GM18526 (cell line): ENCODE data around the gene GGCX.

Experiments
- POLR2A ChIP-seq: IDR thresholded peaks from 3 replicates; pipeline ENCODE4 v1.6.1; 2011; ENCODE audit not compliant: insufficient read length; ENCODE audit errors: extremely low read depth

GGCX gene

DNA sequence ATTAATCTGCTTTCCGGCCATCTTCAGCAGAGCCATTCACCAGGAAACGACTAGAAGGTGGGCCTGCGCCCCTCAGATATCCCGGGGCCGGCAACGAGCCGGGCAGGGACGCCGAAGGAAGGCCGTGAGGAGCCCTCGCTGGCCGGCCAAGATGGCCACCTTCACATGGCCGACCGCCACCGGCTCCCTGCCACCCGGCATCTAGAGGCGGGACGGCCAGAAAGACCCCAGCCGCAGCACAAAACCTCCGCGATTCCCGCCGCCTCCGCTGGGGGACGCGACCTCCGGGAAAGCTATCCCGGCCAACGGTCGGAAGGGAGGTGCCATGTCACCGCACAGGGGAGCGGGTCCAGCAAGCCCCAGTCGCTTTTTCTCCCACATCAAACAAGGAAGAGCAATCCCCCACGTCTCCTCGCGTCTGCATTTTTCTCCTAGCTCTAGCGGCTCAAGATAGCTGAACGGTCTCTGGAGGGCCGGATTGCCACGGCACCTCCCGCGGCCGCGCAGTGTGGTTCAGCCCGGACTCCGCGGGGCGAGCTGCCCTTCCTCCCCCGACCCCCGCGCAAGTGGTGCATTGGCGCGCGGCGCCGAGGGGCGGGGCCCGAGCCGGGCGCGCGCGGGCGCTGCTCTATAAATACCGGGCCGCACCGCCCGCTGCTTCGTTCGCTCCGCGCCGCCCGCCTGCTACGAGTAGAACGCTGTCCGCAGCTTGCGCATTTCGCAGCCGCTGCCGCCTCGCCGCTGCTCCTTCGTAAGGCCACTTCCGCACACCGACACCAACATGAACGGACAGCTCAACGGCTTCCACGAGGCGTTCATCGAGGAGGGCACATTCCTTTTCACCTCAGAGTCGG, 22.6 kb downstream of the GGCX start, which contains the start of gene MAT2A:
TSS of gene MAT2A (plus strand) at position 662 of the 854 bp plus-strand sequence. CDS start at position 782, 120 bp downstream.
- TF ChIP-seq POLR2A = peak; percentile 100

DNA sequence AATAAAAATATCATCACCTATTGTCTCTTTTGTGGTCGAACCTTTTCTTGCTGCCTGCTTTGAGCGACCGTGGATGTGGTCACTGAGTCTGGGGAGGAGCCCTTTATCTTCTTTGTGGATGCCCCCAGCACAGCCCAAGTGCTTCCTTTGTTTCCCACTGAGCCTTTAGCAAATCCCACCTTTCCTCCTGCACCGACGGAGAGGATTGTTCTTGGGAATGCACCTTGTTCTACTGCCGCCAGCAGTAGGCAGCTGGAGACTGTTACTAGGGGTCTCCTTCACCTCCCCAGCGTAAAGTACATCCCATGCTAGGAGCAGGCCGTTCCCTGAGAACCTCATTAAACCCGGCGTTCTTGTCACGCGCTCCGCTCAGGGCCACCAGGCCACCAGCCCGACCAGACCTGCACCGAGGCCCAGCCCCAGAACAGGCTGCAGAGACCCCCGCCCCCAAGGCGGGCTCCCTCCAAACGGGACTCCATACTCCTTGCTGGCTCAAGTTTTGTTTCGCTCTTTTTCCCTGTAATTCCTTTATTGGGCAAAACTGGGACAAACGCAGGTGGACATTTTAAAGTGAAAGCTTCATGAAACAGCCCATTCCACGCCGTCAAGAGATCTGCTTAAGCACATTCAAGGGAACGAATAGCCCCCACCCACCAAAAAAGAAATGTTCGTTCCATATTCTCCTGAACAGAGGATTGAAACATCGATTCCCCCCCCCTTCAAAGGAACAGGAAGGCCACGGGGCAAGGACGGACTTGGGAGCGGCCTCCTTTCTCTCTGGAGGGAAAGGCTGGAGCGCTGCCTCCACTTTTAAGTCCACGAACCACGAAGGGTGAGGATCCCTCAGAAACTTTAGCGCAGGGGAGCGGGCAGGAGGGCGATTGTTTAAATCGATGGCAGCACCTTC, 23.4 kb downstream of the GGCX start:
- no peak for TF ChIP-seq POLR2A

DNA sequence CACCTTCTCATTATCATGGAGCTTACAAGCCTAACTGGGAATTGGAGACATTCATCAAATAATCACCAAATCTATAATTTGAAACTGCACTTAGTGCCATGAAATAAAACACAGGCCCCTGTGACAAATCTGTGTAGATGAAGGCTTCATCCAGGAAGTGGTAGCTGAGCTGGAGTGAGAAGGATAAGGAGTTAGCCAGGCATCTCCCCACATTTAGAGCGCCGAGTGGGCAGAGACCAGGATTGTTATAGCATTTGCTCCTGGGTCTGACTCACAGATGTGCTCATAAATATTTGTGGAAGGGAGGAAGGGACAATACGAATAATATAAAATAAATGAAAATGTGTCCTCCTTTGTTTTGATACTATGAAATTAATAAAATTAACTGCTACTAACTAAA, 24.8 kb downstream of the GGCX start:
- TF ChIP-seq POLR2A = no peak

DNA sequence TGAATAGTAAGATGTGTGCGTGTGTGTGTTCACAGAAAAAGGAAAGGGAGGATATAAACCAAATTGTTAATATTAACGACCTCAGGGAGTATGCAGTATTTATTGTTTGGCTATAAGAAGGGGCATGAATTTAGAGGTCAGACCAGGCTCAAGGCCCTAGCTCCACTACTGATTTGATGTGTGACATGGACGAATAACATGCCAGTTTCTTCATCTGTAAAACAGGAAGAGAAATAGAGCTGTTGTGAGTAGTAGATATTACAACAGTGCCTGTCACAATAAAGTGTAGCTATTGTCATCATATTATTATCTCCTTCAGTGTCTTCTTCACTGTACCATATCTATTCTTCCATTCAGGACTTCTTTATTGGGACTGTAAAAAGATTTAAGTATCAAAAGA, 26.4 kb downstream of the GGCX start:
- no peak for TF ChIP-seq POLR2A

DNA sequence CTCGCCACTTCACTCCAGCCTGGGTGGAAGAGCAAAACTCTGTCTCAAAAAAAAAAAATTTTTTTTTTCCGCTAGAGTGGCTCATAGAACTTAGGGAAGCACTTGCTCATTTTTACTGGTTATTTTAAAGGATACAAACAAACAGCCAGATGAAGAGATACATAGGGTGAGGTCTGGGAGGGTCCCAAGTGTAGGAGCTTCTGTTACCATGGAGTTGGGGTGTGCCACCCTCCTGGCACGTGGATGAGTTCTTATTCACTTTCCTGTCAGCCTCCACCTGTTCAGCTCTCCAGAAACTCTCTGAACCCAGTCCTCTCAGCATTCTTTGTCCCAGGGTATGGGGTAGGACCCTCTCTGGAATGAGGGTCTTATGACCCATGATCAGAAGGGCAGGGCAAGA, 27.2 kb downstream of the GGCX start:
- no peak for TF ChIP-seq POLR2A

DNA sequence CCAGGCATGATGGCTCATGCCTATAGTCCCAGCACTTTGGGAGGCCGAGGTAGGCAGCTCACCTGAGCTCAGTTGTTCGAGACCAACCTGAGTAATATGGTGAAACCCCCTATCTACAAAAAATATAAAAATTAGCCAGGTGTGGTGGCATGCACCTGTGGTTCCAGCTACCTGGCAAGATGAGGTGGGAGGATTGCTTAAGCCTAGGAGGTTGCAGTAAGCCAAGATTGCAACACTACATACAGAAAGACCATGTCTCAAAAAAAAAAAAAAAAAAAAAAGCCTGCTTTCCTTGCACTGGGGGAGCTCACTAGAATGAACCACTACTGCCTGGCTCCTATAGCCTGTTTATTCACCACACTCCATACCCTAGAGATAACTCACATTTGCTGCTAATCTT, 29.7 kb downstream of the GGCX start:
- no peak for TF ChIP-seq POLR2A

DNA sequence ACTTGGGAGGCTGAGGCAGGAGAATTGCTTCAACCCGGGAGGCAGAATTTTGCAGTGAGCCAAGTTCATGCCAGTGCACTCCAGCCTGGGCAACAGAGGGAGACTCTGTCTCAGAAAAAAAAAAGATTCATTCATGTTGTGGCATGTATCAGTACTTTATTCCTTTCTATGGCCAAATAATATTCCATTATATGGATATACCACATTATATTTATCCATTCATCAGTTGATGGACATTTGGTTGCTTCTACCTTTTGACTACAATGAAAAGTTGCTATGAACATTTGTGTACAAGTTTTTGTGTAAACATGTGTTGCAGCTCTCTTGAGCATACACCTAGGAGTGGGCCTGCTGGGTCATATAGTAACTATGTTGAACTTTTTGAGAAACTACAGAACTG, 31.5 kb downstream of the GGCX start:
- TF ChIP-seq POLR2A = no peak

DNA sequence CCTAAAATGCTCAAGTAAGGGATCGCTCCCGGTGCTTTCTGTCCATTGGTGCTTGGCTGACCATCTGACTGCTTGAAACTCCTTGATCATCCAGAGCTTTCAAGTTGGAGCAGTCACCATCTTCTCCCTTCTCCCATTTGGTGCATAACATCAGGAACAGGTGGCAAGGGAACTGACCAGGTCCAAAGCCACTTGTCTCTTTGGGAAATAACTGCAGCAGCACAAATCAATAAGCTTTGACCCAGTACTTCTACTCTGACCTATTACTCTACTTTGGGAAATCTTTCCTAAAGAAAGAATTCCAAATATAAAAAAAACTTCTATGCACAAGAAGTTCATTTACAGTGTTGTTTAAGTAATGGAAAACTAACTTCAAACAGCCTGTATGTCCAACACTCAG, 32.9 kb downstream of the GGCX start:
- TF ChIP-seq POLR2A = no peak

DNA sequence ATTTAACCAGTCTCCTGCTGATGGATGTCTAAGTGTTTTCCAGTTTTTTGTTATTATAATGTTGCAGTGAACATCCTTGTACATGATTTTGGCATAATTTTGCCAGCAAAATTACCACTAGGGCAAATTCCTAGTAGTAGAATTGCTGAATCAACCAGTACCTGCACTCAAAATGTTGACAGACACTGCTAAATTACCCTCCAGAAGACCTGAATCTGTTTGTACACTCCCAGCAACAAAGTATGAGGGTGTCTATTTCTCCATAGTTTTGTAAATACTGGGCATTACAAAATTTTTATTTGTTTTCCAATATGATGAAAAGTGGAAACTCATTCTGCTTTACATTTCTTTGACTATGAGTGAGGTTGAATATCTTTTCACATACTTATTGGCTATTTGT, 33.5 kb downstream of the GGCX start:
- no peak for TF ChIP-seq POLR2A

DNA sequence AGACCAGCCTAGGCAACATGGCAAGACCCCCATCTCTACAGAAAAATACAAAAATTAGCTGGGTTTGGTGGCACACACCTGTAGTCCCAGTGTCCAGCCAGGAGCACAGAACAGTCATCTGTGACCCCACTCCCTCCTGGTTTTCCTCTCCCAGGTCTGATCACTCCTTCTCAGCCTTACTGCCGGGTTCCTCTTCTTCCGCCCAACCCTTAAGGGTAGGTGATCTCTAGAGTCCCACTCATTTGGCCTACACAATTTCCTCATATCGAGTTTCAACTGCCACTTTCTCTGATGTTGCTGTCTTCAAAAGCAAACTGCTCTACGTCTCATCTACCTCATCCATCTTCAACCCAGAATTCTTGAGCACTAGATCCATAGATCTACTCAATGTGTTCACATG, 35.7 kb downstream of the GGCX start:
- no peak for TF ChIP-seq POLR2A

DNA sequence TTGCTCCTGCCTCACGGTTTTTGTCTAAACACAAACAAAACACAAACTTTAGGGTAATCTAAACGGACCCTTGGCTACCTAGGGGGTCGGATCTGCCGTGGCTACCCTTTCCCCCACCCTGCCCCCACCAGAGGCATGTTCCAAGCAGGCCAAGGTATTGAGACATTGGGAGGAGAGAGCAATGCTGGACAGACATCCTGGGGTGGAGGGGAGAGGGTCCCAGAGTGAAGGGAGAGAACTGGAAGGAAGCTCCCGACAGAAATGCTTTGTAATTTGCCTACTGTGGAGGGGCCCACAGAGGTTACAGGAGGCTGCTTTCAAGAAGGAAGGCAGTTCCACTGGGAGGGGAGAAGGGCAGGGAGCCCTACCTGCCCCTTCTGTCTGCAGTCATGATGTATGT, 36.3 kb downstream of the GGCX start:
- no peak for TF ChIP-seq POLR2A

DNA sequence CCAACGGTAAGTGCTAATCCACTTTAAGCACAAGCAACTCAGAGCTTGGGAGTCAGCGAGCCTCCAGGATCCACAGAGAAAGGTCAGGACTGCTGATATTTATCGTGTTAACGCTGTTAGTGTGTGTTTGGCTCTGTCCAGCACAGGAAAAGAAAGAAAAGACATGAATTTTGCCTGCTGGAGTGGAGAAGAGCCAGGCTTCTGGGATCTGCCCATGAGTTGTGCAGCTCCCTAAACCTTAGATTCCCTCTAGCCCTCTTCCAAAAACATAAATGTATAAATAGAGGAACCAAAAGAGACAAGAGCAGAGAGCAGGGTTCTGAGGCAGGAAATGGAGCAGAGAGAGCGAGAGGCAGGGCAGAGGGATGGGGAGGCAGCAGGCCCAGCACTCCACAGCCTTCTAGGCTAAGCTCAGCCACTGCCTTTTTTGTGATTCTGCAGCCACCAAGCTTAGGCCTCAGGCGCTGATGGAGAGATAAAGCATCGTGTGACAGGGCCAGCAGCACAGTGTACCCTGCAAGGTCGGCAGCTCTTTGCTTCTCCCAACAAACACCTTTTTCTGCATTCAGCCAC, 36.9 kb downstream of the GGCX start:
- no peak for TF ChIP-seq POLR2A

DNA sequence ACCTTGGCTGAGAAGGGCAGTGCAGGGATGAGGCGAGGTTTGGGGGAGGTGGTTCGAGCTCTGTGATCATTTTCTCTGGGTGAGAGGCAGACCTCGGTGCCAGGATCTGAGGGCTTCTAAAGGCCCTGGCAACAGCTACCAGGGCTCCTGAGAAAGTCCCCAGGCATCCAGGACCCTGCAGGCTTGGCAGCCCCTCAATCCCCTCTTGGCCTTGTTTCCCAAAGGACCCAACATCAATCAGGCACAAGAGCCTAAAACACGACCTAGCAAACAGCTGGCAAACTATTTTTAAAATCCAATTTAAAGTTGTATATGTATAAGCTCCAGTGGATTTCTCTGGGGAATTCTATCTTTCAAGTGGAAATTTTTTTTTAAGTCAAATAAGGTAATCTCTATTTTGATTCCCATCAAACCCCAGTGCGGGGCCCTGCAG, 37.4 kb downstream of the GGCX start:
- no peak for TF ChIP-seq POLR2A

DNA sequence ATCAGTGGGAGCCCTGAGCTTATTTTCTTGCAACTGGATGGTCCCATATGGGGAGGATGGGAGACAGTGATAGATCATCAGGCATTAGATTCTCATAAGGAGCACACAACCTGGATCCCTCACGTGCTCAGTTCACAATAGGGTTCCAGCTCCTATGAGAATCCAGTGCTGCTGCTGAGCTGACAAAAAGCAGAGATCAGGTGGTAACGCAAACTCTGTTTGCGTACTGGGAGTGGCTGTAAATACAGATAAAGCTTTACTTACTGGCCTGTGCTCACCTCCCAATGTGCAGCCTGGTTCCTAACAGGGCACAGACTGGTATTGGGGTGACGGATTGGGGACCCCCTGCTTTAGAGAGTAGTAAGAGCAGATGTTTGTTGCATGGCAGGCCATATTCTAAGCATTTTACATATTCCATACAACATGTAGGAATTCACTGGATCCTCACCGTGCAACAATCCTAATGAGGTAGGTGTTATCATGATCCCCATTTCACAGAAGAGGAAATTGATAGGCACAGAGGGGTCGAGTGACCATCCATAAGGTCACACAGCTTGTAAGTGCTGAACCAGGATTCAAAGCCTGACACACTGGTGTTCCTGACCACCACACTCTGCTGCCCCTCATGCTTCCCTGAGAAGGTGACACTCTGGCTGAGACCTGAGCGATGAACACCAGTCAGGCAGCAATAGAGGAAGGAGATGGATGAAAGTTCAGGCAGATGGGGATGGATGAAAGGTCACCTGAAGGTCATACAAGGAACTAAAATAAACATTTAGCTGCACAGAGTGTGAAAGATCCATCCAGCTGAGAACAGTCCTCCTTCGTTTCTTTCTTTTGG, 38.0 kb downstream of the GGCX start:
- TF ChIP-seq POLR2A = no peak
